GM12878 (cell line): Measurements from ENCODE around the gene SERPINE3. TPM values are rescaled to one million over a fixed set of nuclear protein-coding genes. Genes with fewer than 3 reads are reported as not detected.

Experiments
- ATAC-seq: fragments of 200-7000 bp; cut with Tn5 transposase; 3 replicates; pipeline ENCODE4 v1.9.1; 2020; ENCODE audit warnings: mild to moderate bottlenecking, moderate library complexity
- BruUV-seq: library from RNA; stranded (reverse); fragments of 400-500 nt; replicated peaks from 2 replicates; lab custom pipeline; 2021; lab: Mats Ljungman, UMichigan
- CTCF ChIA-PET: fragments of 300-600 bp; sonication (Branson Sonifier 250); formaldehyde crosslinking; extraction: SDS; loops from one replicate; lab custom pipeline; 2021; ENCODE audit warnings: inconsistent platforms; lab: Yijun Ruan, JAX
- POLR2A ChIA-PET: fragments of 350-600 bp; formaldehyde crosslinking; extraction: SDS; loops from one replicate; lab custom pipeline; 2021; ENCODE audit warnings: inconsistent platforms; lab: Charles Lee
- RAD21 ChIA-PET: fragments of 300-600 bp; sonication (Branson Sonifier 250); formaldehyde crosslinking; loops from one replicate; lab custom pipeline; 2023; ENCODE audit warnings: antibody characterized with exemption; ENCODE audit not compliant: unreplicated experiment; lab: Charles Lee
- SMC1A ChIA-PET: fragments of 300-600 bp; sonication (Branson Sonifier 250); formaldehyde crosslinking; loops from one replicate; lab custom pipeline; 2023; ENCODE audit not compliant: unreplicated experiment, uncharacterized antibody; lab: Charles Lee
- DNase-seq: peaks from one replicate; pipeline ENCODE4 v3.0.0-alpha.2; 2011; ENCODE audit warnings: low read depth, low spot score
- FAIRE-seq: peaks from 3 replicates; lab custom pipeline; 2011; peaks lifted over from hg19 to GRCh38; lab: Jason Lieb, UNC
- H2AFZ ChIP-seq: 2 replicates; pipeline ENCODE4 v1.6.0; 2011; ENCODE audit warnings: low read depth, low read length, control low read depth; ENCODE audit not compliant: control insufficient read depth
- H3K27ac ChIP-seq: 2 replicates; pipeline ENCODE4 v1.5.1; 2011; ENCODE audit warnings: control low read depth; ENCODE audit not compliant: control insufficient read depth, insufficient read depth
- H3K27me3 ChIP-seq, 2 experiments: replicated peaks in 1 of 2; 2 replicates each; pipeline versions ENCODE4 v1.6.0 to v1.6.1; 2011; ENCODE audit warnings: low read length in 1 of 2; ENCODE audit not compliant: control insufficient read depth in 2 of 2, insufficient read depth in 2 of 2
- H3K36me3 ChIP-seq, 2 experiments: 2 replicates each; pipeline ENCODE4 v1.5.1; 2011; ENCODE audit warnings: low read length in 1 of 2; ENCODE audit not compliant: control insufficient read depth in 2 of 2, insufficient read depth in 2 of 2
- H3K4me1 ChIP-seq: 2 replicates; pipeline ENCODE4 v1.6.1; 2011; ENCODE audit warnings: mild to moderate bottlenecking, low read length, moderate library complexity, mixed read lengths; ENCODE audit not compliant: control insufficient read depth, insufficient read depth
- H3K4me2 ChIP-seq: 2 replicates; pipeline ENCODE4 v1.6.0; 2011; ENCODE audit warnings: control low read depth; ENCODE audit not compliant: control insufficient read depth, insufficient read depth
- H3K4me3 ChIP-seq: fragments of 200-600 bp; sonication (generic); 2 replicates; pipeline ENCODE4 v1.5.1; 2016
- H3K79me2 ChIP-seq: 2 replicates; pipeline ENCODE4 v1.6.0; 2011; ENCODE audit warnings: low read length; ENCODE audit not compliant: control insufficient read depth, insufficient read depth
- H3K9ac ChIP-seq: 2 replicates; pipeline ENCODE4 v1.8.0; 2011; ENCODE audit warnings: low read length, control low read depth, mixed read lengths; ENCODE audit not compliant: control insufficient read depth, insufficient read depth
- H3K9me3 ChIP-seq: replicated peaks from 3 replicates; pipeline ENCODE4 v1.5.1; 2011; ENCODE audit warnings: mild to moderate bottlenecking, low read length; ENCODE audit not compliant: control insufficient read depth, insufficient read depth
- H4K20me1 ChIP-seq: 2 replicates; pipeline ENCODE4 v1.6.0; 2011; ENCODE audit not compliant: control insufficient read depth, insufficient read depth
- BACH1 ChIP-seq: fragments of 450-650 bp; IDR thresholded peaks from 2 replicates; pipeline ENCODE4 v1.6.1; 2017; ENCODE audit warnings: mild to moderate bottlenecking, borderline replicate concordance
- FOXM1 ChIP-seq: IDR thresholded peaks from 2 replicates; pipeline ENCODE4 v1.6.1; 2012; ENCODE audit warnings: low read depth, mild to moderate bottlenecking, inconsistent platforms, low read length, moderate library complexity
- MEF2B ChIP-seq: fragments of 450-650 bp; IDR thresholded peaks from 2 replicates; pipeline ENCODE4 v1.6.1; 2018; ENCODE audit warnings: mild to moderate bottlenecking, moderate library complexity; ENCODE audit not compliant: partially characterized antibody, poor library complexity, severe bottlenecking
- MXI1 ChIP-seq: fragments of 150-350 bp; IDR thresholded peaks from 2 replicates; pipeline ENCODE4 v1.6.1; 2011; ENCODE audit warnings: low read depth, mild to moderate bottlenecking, inconsistent platforms, low read length, improper control_type of control experiment
- MYB ChIP-seq: fragments of 150-350 bp; IDR thresholded peaks from 2 replicates; pipeline ENCODE4 v1.6.1; 2014; ENCODE audit warnings: mild to moderate bottlenecking, low read depth, low read length, borderline replicate concordance
- NFXL1 ChIP-seq: fragments of 450-650 bp; IDR thresholded peaks from 2 replicates; pipeline ENCODE4 v1.6.1; 2017; ENCODE audit warnings: antibody characterized with exemption, mild to moderate bottlenecking, borderline replicate concordance
- SPI1 ChIP-seq: IDR thresholded peaks from 2 replicates; pipeline ENCODE4 v1.6.1; 2011; ENCODE audit warnings: low read depth, mild to moderate bottlenecking, low read length, moderate library complexity, borderline replicate concordance; ENCODE audit not compliant: insufficient read depth
- SREBF1 ChIP-seq: IDR thresholded peaks from 2 replicates; pipeline ENCODE4 v1.6.1; 2012; ENCODE audit warnings: mild to moderate bottlenecking, low read length
- WGBS: methylation state at CpG from one replicate; pipeline ENCODE4 v1.1.6; 2016; ENCODE audit warnings: low lambda C conversion rate; ENCODE audit not compliant: insufficient replicate concordance, insufficient coverage; ENCODE audit errors: missing lambda C conversion rate; 5-methylcytosine and 5-hydroxymethylcytosine counted together
- in situ Hi-C: fragments of 300-500 bp; cut with MboI; formaldehyde crosslinking; loops from 9 replicates; pipeline ENCODE4 v1.14.3; 2018; ENCODE audit warnings: mixed read lengths
- intact Hi-C: fragments of 100-400 bp; cut with micrococcal nuclease; formaldehyde crosslinking; loops from one replicate; pipeline ENCODE4 v1.14.2; 2022; ENCODE audit not compliant: unreplicated experiment
- polyA plus RNA-seq, 11 experiments: library from polyadenylated mRNA; depleted of rRNA in 4 of 11; unstranded in 6 of 11; stranded (reverse) in 5 of 11; fragments of >200 nt; fragmentation: Nextera tagmentation in 4 of 11; fragmentation: Illumina TruSeq in 1 of 11; extraction: Ambion mirVana in 4 of 11; extraction: Trizol in 1 of 11; gene quantifications; 1 replicate in 1 of 11; 2 replicates in 10 of 11; pipeline versions ENCODE4 v1.2.1 to v1.2.3, GENCODE V29; 2011 to 2016; ENCODE audit warnings: inconsistent platforms in 2 of 11, missing spikeins in 2 of 11, low read depth in 1 of 11
- total RNA-seq, 4 experiments: library from RNA; depleted of rRNA in 3 of 4; stranded (reverse); fragments of >200 nt in 3 of 4; fragmentation: Illumina TruSeq in 1 of 4; extraction: Trizol in 1 of 4; gene quantifications; 2 replicates each; pipeline versions ENCODE4 v1.2.1 to v1.2.3, GENCODE V29; 2013 to 2021

The SERPINE3 gene
- total and polyA plus RNA-seq, 10 of the 15 experiments (the other 5 are each of a cell fraction or from before 2014, with no cell fraction given) = 0.19 TPM; not detected in 9

DNA sequence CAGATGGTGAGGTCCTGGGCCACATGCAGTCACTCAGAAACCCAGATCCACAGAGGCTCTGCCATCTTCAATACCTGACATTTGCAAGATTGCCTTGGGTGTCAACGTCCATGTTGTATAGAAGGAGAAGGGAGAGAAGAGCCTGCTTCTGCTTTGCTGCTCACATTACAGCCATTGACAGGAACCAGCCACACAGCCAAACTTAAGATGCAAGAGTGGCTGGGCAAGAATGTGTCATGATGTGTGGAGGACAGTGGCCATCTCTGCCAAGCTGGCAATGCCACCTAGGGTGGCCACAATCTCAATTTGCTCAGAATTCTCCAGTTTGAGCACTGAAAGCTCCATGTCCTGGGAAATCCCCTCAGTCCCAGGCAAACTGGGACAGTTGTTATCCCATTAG, 25.9 kb upstream of the SERPINE3 start:
- ChIA-PET POLR2A (interaction anchor here (1.4 kb wide), 1 partner anchor 9 kb away, joined by 3 read pairs; no protein-coding TSS in a partner anchor), RAD21 (no interaction called here), CTCF (interaction anchor here (1.1 to 7.2 kb wide), 3 partner anchors 9 to 27 kb away, joined by 3 to 32 read pairs (median 3); no protein-coding TSS in a partner anchor), SMC1A (no interaction called here)
- DNase-seq = no peak
- intact Hi-C loops (no loop called here), in situ Hi-C loops (no loop called here)
- no TSS peak for BruUV-seq
- Histone ChIP-seq H3K9ac (no peak overlapping the region), H3K27ac (no peak overlapping the region), H3K9me3 (no peaks in the 10 kb centered on the region), H4K20me1 (no peaks in the 10 kb centered on the region), H3K4me1 (no peaks in the 10 kb centered on the region), H3K79me2 (no peaks in the 10 kb centered on the region), H3K36me3 (no peaks in the 10 kb centered on the region), H3K27me3 (peaks cover 0 to 3% of the 10 kb centered on the region in 2 experiments; a peak in 2 of 4 replicates), H3K4me3 (no peak overlapping the region), H3K4me2 (no peak overlapping the region), H2AFZ (no peak overlapping the region)
- no peak for FAIRE-seq
- no peak for ATAC-seq
- 64% methylated on average over 1 of the region's 1 CpG for WGBS
- TF ChIP-seq NFXL1 = no peak
- no peak for TF ChIP-seq FOXM1
- TF ChIP-seq BACH1 = no peak

DNA sequence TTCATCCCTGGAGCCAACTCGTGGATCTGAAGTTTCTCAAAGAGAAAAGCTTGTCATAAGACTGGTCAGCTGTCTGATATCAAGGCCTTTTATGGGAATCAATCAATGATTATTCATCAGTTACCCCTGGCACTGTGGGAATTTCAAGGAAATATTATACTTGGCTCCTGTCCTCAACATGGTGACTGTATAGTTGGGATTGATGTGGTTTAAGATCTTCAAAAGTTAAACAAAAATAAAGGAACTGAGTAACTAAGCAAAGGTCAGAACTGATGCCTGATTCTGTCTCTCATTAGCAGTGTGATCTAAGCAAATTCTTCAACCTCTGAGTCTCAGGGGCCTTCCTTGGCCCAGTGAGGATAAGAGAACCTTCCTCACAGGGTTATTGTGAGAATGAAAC, 22.2 kb upstream of the SERPINE3 start:
- intact Hi-C loops = no loop called here
- in situ Hi-C loops = loop anchor here (5.0 kb wide), 1 partner anchor 50 kb away; no protein-coding TSS in a partner anchor
- TF ChIP-seq SREBF1 = no peak
- no peak for TF ChIP-seq MXI1
- TF ChIP-seq MEF2B = peak; percentile 39
- TF ChIP-seq MYB = no peak
- TF ChIP-seq SPI1 = peak; percentile 32; the same call in 1 of the 2 replicates
- POLR2A ChIA-PET = no interaction called here
- no TSS peak for BruUV-seq
- H2AFZ ChIP-seq = no peak overlapping the region
- no peak overlapping the region for H3K27ac ChIP-seq
- H3K4me2 ChIP-seq = no peak overlapping the region
- RAD21 ChIA-PET = interaction anchor here (1.4 kb wide), 1 partner anchor 31 kb away, joined by 4 read pairs; no protein-coding TSS in a partner anchor
- SMC1A ChIA-PET = no interaction called here
- no peaks in the 10 kb centered on the region for H3K4me1 ChIP-seq
- 0% methylated on average over 1 of the region's 1 CpG for WGBS
- H3K27me3 ChIP-seq = no peaks in the 10 kb centered on the region
- no peaks in the 10 kb centered on the region for H3K79me2 ChIP-seq
- H3K36me3 ChIP-seq = no peaks in the 10 kb centered on the region
- H3K4me3 ChIP-seq = no peak overlapping the region
- CTCF ChIA-PET = interaction anchor here (0.7 kb wide), 2 partner anchors 14 to 21 kb away, joined by 3 read pairs; no protein-coding TSS in a partner anchor
- no peak overlapping the region for H3K9ac ChIP-seq
- DNase-seq (no peak), ATAC-seq (no peak), FAIRE-seq (no peak)
- H4K20me1 ChIP-seq = no peaks in the 10 kb centered on the region
- H3K9me3 ChIP-seq = no peaks in the 10 kb centered on the region
